GM19025 (cell line): Measurements from ENCODE around the gene RIT1.
"Not testable (repeated sequence)": the region's sequence is repeated elsewhere in the genome, so short reads cannot be mapped to it uniquely, and the experiment has no call there.

Experiments
- ATAC-seq: cut with Tn5 transposase; IDR thresholded peaks from one replicate; pipeline ENCODE4 v1.9.1; 2021; ENCODE audit warnings: mild to moderate bottlenecking, low read depth, moderate library complexity; ENCODE audit not compliant: unreplicated experiment

The RIT1 gene

GRCh38 chr1:155896476-155896875 lies 14.7 kb downstream of the RIT1 start:
- not testable (repeated sequence) for ATAC-seq

GRCh38 chr1:155895617-155896016 lies 15.5 kb downstream of the RIT1 start:
- not testable (repeated sequence) for ATAC-seq

- no peak for ATAC-seq
Measured at GRCh38 chr1:155893389-155894142, 17.6 kb downstream of the RIT1 start.

GRCh38 chr1:155892796-155893195 lies 18.4 kb downstream of the RIT1 start:
- ATAC-seq = no peak

- ATAC-seq = no peak
Measured at GRCh38 chr1:155890251-155890650, 20.9 kb downstream of the RIT1 start.

GRCh38 chr1:155889566-155889965 lies 21.6 kb downstream of the RIT1 start:
- ATAC-seq = no peak

- no peak for ATAC-seq
Measured at GRCh38 chr1:155888481-155888880, 22.7 kb downstream of the RIT1 start.

GRCh38 chr1:155884982-155885381 lies 26.2 kb downstream of the RIT1 start:
- ATAC-seq = no peak

- ATAC-seq = no peak
Measured at GRCh38 chr1:155884031-155884960, 26.9 kb downstream of the RIT1 start.

GRCh38 chr1:155882766-155883165 lies 28.4 kb downstream of the RIT1 start:
- ATAC-seq = no peak

- ATAC-seq = no peak
Measured at GRCh38 chr1:155882235-155882634, 28.9 kb downstream of the RIT1 start.

GRCh38 chr1:155880950-155881349 lies 30.2 kb downstream of the RIT1 start:
- ATAC-seq = no peak

GRCh38 chr1:155880251-155880650 lies 30.9 kb downstream of the RIT1 start:
- no peak for ATAC-seq

- ATAC-seq = no peak
Measured at GRCh38 chr1:155877945-155878344, 33.2 kb downstream of the RIT1 start.

- ATAC-seq = no peak
Measured at GRCh38 chr1:155873860-155874259, 37.3 kb downstream of the RIT1 start.

- no peak for ATAC-seq
Measured at GRCh38 chr1:155872527-155872926, 38.6 kb downstream of the RIT1 start.

GRCh38 chr1:155871390-155871789 lies 39.8 kb downstream of the RIT1 start:
- ATAC-seq = no peak

- no peak for ATAC-seq
Measured at GRCh38 chr1:155867766-155868165, 43.4 kb downstream of the RIT1 start.

- ATAC-seq = no peak
Measured at GRCh38 chr1:155864393-155864792, 46.8 kb downstream of the RIT1 start.

- no peak for ATAC-seq
Measured at GRCh38 chr1:155861896-155862295, 49.3 kb downstream of the RIT1 start.

- ATAC-seq = no peak
Measured at GRCh38 chr1:155860970-155861510, 50.1 kb downstream of the RIT1 start.
